HG02763 (cell line): ENCODE measurements around the gene GPR55.

Experiments
- ATAC-seq: cut with Tn5 transposase; IDR thresholded peaks from one replicate; pipeline ENCODE4 v1.9.1; 2021; ENCODE audit warnings: mild to moderate bottlenecking, moderate library complexity; ENCODE audit not compliant: unreplicated experiment

Gene GPR55

GRCh38 chr2:230887342-230887741 is 37.7 kb downstream of the GPR55 start:
- no peak for ATAC-seq

GRCh38 chr2:230886671-230887071 is 38.4 kb downstream of the GPR55 start:
- ATAC-seq, result no peak

GRCh38 chr2:230886206-230886605 is 38.8 kb downstream of the GPR55 start:
- no peak for ATAC-seq

GRCh38 chr2:230885463-230886130 is 39.4 kb downstream of the GPR55 start:
- no peak for ATAC-seq

GRCh38 chr2:230881840-230882239 is 43.2 kb downstream of the GPR55 start:
- no peak for ATAC-seq

- no peak for ATAC-seq
Observed at GRCh38 chr2:230879891-230880290, 45.2 kb downstream of the GPR55 start.

GRCh38 chr2:230879271-230879882 is 45.7 kb downstream of the GPR55 start:
- ATAC-seq, result no peak

GRCh38 chr2:230878599-230879188 is 46.3 kb downstream of the GPR55 start:
- no peak for ATAC-seq

GRCh38 chr2:230877759-230878598 is 47.1 kb downstream of the GPR55 start:
- ATAC-seq, result no peak

GRCh38 chr2:230877116-230877758 is 47.8 kb downstream of the GPR55 start:
- ATAC-seq, result no peak

- no peak for ATAC-seq
Observed at GRCh38 chr2:230875347-230876315, 49.4 kb downstream of the GPR55 start.

GRCh38 chr2:230874876-230875275 is 50.2 kb downstream of the GPR55 start:
- ATAC-seq, result no peak

- ATAC-seq, result no peak
Observed at GRCh38 chr2:230874456-230874855, 50.6 kb downstream of the GPR55 start.

GRCh38 chr2:230873661-230874401 is 51.2 kb downstream of the GPR55 start:
- peak; percentile 71 for ATAC-seq

GRCh38 chr2:230872968-230873660 is 51.9 kb downstream of the GPR55 start:
- peak; percentile 55 for ATAC-seq

GRCh38 chr2:230872151-230872967 is 52.7 kb downstream of the GPR55 start:
- peak; percentile 1 for ATAC-seq

GRCh38 chr2:230871361-230872150 is 53.5 kb downstream of the GPR55 start:
- no peak for ATAC-seq
